Activated CD8-positive, alpha-beta T cell treated with anti-CD3 and anti-CD28 coated beads for 36 hours (primary cell): ENCODE results near the gene OR12D1. TPM values are rescaled to one million over a fixed set of nuclear protein-coding genes. Genes with fewer than 3 reads are reported as not detected.

ENCODE experiments used
- ATAC-seq: fragments of 200-7000 bp; cut with Tn5 transposase; one replicate; pipeline ENCODE4 v1.10.0; 2021; ENCODE audit warnings: mild to moderate bottlenecking, moderate library complexity
- CTCF ChIA-PET: fragments of 350-600 bp; sonication (Branson Sonifier 250); formaldehyde crosslinking; loops from one replicate; lab custom pipeline; 2021; ENCODE audit warnings: antibody characterized with exemption; lab: Charles Lee
- POLR2A ChIA-PET: fragments of 350-600 bp; sonication (Branson Sonifier 250); formaldehyde crosslinking; loops from one replicate; lab custom pipeline; 2021; ENCODE audit warnings: antibody characterized with exemption; lab: Charles Lee
- DNase-seq: peaks from one replicate; pipeline ENCODE4 v3.0.0-alpha.2; 2020
- H3K27ac Mint-ChIP-seq: one replicate; pipeline ENCODE4 v1.8.0; 2021; ENCODE audit warnings: mild to moderate bottlenecking, mixed read lengths
- H3K27me3 Mint-ChIP-seq: one replicate; pipeline ENCODE4 v1.8.0; 2021; ENCODE audit warnings: mixed read lengths
- H3K36me3 Mint-ChIP-seq: one replicate; pipeline ENCODE4 v1.8.0; 2021; ENCODE audit warnings: low read depth, mixed read lengths
- H3K4me1 Mint-ChIP-seq: one replicate; pipeline ENCODE4 v1.8.0; 2021; ENCODE audit warnings: low read depth, mixed read lengths
- H3K4me3 Mint-ChIP-seq: one replicate; pipeline ENCODE4 v1.8.0; 2021; ENCODE audit warnings: mild to moderate bottlenecking, moderate library complexity, mixed read lengths
- H3K9me3 Mint-ChIP-seq: one replicate; pipeline ENCODE4 v1.8.0; 2021; ENCODE audit warnings: mixed read lengths
- CTCF ChIP-seq: fragments of 200-600 bp; IDR thresholded peaks from one replicate; pipeline ENCODE4 v1.8.0; 2022; ENCODE audit warnings: antibody characterized with exemption, mild to moderate bottlenecking
- intact Hi-C: fragments of 100-400 bp; cut with micrococcal nuclease; formaldehyde crosslinking; loops from one replicate; pipeline ENCODE4 v1.10.0; 2022
- total RNA-seq, 2 experiments: library from RNA; stranded (reverse); gene quantifications; one replicate each; pipeline ENCODE4 v1.2.3, GENCODE V29; 2021

The OR12D1 gene
- total RNA-seq, 2 experiments from 2014 or later, result not detected

DNA sequence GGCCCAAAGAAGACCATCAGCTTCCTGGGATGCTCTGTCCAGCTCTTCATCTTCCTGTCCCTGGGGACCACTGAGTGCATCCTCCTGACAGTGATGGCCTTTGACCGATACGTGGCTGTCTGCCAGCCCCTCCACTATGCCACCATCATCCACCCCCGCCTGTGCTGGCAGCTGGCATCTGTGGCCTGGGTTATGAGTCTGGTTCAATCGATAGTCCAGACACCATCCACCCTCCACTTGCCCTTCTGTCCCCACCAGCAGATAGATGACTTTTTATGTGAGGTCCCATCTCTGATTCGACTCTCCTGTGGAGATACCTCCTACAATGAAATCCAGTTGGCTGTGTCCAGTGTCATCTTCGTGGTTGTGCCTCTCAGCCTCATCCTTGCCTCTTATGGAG, 47.3 kb downstream of the OR12D1 start:
- ATAC-seq (no peak), DNase-seq (no peak)
- H3K4me3 Mint-ChIP-seq, result no peak overlapping the region
- H3K27me3 Mint-ChIP-seq, result peaks cover 8% of the 10 kb centered on the region
- H3K27ac Mint-ChIP-seq, result no peak overlapping the region
- ChIA-PET CTCF (no interaction called here), POLR2A (no interaction called here)
- no peaks in the 10 kb centered on the region for H3K4me1 Mint-ChIP-seq
- no peaks in the 10 kb centered on the region for H3K36me3 Mint-ChIP-seq
- no peak for TF ChIP-seq CTCF
- H3K9me3 Mint-ChIP-seq, result no peaks in the 10 kb centered on the region
- intact Hi-C loops, result no loop called here

GRCh38 chr6:29465279-29465678, 50.6 kb downstream of the OR12D1 start:
- H3K4me1 Mint-ChIP-seq, result no peaks in the 10 kb centered on the region
- H3K27me3 Mint-ChIP-seq, result peaks cover 6% of the 10 kb centered on the region
- TF ChIP-seq CTCF, result no peak
- no peaks in the 10 kb centered on the region for H3K9me3 Mint-ChIP-seq
- DNase-seq (no peak), ATAC-seq (no peak)
- no peaks in the 10 kb centered on the region for H3K36me3 Mint-ChIP-seq
- H3K27ac Mint-ChIP-seq, result no peak overlapping the region
- intact Hi-C loops, result no loop called here
- H3K4me3 Mint-ChIP-seq, result no peak overlapping the region
- ChIA-PET POLR2A (no interaction called here), CTCF (no interaction called here)

DNA sequence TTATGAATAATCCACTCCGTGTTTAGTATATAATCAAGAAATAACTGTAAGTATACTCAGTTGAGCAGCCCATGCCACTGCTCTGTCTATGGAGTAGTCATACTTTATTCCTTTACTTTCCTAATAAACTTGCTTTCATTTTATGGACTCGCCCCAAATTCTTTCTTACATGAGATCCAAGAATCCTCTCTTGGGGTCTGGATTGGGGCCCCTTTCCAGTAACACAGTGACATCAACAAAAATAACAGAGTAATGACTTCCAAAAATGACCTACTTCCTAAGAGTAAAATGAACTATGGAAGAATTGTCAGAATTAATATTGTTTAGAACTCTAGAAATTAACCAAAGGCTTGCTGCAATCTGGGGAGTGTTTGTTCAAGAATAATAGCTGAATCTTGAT, 51.1 kb downstream of the OR12D1 start:
- ATAC-seq, result no peak
- intact Hi-C loops, result no loop called here
- DNase-seq, result no peak

DNA sequence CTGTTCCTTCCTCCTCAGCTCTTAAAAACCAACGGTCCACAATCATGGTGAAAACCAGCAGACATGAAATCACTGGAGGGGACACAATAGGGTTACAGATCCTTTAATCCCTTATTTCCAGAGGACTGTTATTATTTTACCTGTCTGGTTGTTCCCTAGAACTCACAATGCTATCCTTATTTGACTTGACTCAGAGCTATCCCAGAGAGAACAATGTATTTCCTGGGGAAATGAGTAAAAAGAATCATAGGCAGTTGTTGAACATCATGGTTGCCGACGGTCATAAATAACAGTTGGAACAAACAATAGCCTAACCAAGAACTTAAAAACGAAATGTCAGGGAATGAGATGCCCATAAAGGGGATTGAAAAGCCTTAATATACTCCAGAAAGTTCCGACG, 51.5 kb downstream of the OR12D1 start:
- no peak for TF ChIP-seq CTCF
- POLR2A ChIA-PET, result interaction anchor here (0.5 kb wide), 1 partner anchor 71 kb away, joined by 3 read pairs; no protein-coding TSS in a partner anchor
- intact Hi-C loops, result no loop called here
- DNase-seq, result no peak
- ATAC-seq, result no peak
- no peaks in the 10 kb centered on the region for H3K4me1 Mint-ChIP-seq
- no peaks in the 10 kb centered on the region for H3K36me3 Mint-ChIP-seq
- CTCF ChIA-PET, result no interaction called here
- H3K27ac Mint-ChIP-seq, result no peak overlapping the region
- H3K27me3 Mint-ChIP-seq, result peaks cover 6% of the 10 kb centered on the region
- H3K4me3 Mint-ChIP-seq, result no peak overlapping the region
- no peaks in the 10 kb centered on the region for H3K9me3 Mint-ChIP-seq

More for the DNA sequence above, 51.1 kb downstream of the OR12D1 start:
- peaks cover 6% of the 10 kb centered on the region for H3K27me3 Mint-ChIP-seq
- H3K4me3 Mint-ChIP-seq, result no peak overlapping the region
- TF ChIP-seq CTCF, result no peak
- H3K27ac Mint-ChIP-seq, result no peak overlapping the region
- ChIA-PET CTCF (no interaction called here), POLR2A (interaction anchor here (0.5 kb wide), 1 partner anchor 71 kb away, joined by 3 read pairs; no protein-coding TSS in a partner anchor)
- no peaks in the 10 kb centered on the region for H3K36me3 Mint-ChIP-seq
- H3K9me3 Mint-ChIP-seq, result no peaks in the 10 kb centered on the region
- no peaks in the 10 kb centered on the region for H3K4me1 Mint-ChIP-seq

Other genes with a start within 250 kb of the OR12D1 start
- not detected for gene OR2J2, start 244.0 kb upstream of the OR12D1 start, total RNA-seq
- gene OR14J1, start 113.2 kb upstream of the OR12D1 start, total RNA-seq, result not detected
- not detected for gene OR5V1, start 46.1 kb upstream of the OR12D1 start, total RNA-seq
- not detected for gene OR12D3, start 39.6 kb upstream of the OR12D1 start, total RNA-seq
- gene OR12D2, start 19.3 kb upstream of the OR12D1 start, total RNA-seq, result not detected
- not detected for gene OR10C1, start 24.4 kb downstream of the OR12D1 start, total RNA-seq
- not detected for gene OR11A1, start 42.1 kb downstream of the OR12D1 start, total RNA-seq
- not detected for gene OR2H1, start 42.2 kb downstream of the OR12D1 start, total RNA-seq
- gene MAS1L, start 73.0 kb downstream of the OR12D1 start, total RNA-seq, result not detected
- gene UBD, start 144.8 kb downstream of the OR12D1 start, total RNA-seq, result under 1 TPM; 0.50 to 0.67 TPM
- not detected for gene OR2H2, start 170.2 kb downstream of the OR12D1 start, total RNA-seq
- gene GABBR1, start 218.3 kb downstream of the OR12D1 start, total RNA-seq, result 10 to 100 TPM; 10.8 to 10.9 TPM
- not detected for gene MOG, start 242.2 kb downstream of the OR12D1 start, total RNA-seq